GM13977 (cell line): ENCODE measurements around the gene MAP1LC3A.
"Not testable (repeated sequence)": the region's sequence is repeated elsewhere in the genome, so short reads cannot be mapped to it uniquely, and the experiment has no call there.

Experiments used
- DNase-seq: peaks from one replicate; pipeline ENCODE4 v3.0.0; 2012; ENCODE audit warnings: low spot score
- in situ Hi-C: fragments of 300-500 bp; cut with MboI; formaldehyde crosslinking; loops from one replicate; pipeline ENCODE4 v1.12.0; 2022; ENCODE audit warnings: low sequenced_read_pairs, low pct_unique_long_range_greater_than_20kb, mixed read lengths, inconsistent platforms; ENCODE audit not compliant: unreplicated experiment
- TF ChIP-seq, protein P1 (sequence below): IDR thresholded peaks from 2 replicates; pipeline ENCODE4 v1.5.1; 2012; ENCODE audit warnings: mild to moderate bottlenecking, control low read depth; ENCODE audit not compliant: insufficient read depth; ENCODE audit errors: extremely low read depth, missing control alignments

MAP1LC3A gene

GRCh38 chr20:34558320-34559218 is at the start of gene MAP1LC3A:
Gene MAP1LC3A (plus strand): TSS chr20:34558718. CDS start chr20:34558869, 151 bp downstream.
- in situ Hi-C loops: no loop called here
- DNase-seq: peak; percentile 96
- TF ChIP-seq, protein P1, sequence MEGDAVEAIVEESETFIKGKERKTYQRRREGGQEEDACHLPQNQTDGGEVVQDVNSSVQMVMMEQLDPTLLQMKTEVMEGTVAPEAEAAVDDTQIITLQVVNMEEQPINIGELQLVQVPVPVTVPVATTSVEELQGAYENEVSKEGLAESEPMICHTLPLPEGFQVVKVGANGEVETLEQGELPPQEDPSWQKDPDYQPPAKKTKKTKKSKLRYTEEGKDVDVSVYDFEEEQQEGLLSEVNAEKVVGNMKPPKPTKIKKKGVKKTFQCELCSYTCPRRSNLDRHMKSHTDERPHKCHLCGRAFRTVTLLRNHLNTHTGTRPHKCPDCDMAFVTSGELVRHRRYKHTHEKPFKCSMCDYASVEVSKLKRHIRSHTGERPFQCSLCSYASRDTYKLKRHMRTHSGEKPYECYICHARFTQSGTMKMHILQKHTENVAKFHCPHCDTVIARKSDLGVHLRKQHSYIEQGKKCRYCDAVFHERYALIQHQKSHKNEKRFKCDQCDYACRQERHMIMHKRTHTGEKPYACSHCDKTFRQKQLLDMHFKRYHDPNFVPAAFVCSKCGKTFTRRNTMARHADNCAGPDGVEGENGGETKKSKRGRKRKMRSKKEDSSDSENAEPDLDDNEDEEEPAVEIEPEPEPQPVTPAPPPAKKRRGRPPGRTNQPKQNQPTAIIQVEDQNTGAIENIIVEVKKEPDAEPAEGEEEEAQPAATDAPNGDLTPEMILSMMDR: no peak

GRCh38 chr20:34510575-34510974 is 47.9 kb upstream of the MAP1LC3A start:
- DNase-seq: no peak
- in situ Hi-C loops: loop anchor here (10.0 kb wide), 1 partner anchor 196 kb away; no protein-coding TSS in a partner anchor
- TF ChIP-seq, protein P1: no peak

DNA sequence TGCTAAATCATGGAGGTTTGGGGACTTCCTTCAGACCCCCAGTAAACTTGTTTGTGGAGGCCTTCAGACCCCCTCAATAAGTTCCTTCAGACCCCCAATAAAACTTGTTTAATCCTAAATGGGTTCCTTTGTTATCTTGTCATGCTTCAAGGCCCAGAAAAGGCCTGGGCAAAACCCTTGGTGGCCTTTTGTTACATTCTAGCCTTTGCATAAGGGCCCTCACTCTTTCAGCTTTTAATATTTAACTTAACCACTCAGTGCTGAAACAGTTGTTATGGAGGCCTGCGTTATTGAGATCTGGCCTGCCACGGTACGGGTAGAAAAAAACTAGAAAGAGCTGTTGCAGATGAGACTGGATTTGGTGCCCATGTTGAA is 46.6 kb upstream of the MAP1LC3A start:
- in situ Hi-C loops: loop anchor here (10.0 kb wide), 1 partner anchor 197 kb away; no protein-coding TSS in a partner anchor
- no peak for DNase-seq
- TF ChIP-seq, protein P1: no peak

- DNase-seq: no peak
- in situ Hi-C loops: loop anchor here (10.0 kb wide), 1 partner anchor 198 kb away; no protein-coding TSS in a partner anchor
- TF ChIP-seq, protein P1: no peak
Observed at GRCh38 chr20:34512266-34512954, 46.1 kb upstream of the MAP1LC3A start.

DNA sequence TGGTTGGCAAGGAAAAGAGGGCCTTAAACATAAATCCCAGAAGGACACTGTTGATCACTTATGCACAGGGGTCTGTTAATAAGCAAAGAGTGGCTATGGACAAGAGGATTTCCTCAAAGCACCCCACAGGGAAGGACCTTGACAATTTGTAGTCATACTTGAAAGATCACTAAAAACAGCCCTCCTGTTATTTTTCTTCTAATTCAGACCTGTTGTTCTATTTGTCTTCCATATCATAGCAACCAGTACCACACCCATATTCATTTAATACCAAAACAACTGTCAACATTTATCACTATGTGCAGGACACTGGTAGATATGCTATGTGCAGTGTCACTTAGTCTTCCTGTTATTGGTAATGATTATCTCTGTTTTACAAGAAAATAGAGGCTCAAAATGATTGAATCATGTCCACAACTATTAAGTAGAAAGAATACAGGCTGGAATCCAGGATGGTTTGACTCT is 45.5 kb upstream of the MAP1LC3A start:
- TF ChIP-seq, protein P1: no peak
- no peak for DNase-seq
- in situ Hi-C loops: loop anchor here (10.0 kb wide), 1 partner anchor 198 kb away; no protein-coding TSS in a partner anchor

DNA sequence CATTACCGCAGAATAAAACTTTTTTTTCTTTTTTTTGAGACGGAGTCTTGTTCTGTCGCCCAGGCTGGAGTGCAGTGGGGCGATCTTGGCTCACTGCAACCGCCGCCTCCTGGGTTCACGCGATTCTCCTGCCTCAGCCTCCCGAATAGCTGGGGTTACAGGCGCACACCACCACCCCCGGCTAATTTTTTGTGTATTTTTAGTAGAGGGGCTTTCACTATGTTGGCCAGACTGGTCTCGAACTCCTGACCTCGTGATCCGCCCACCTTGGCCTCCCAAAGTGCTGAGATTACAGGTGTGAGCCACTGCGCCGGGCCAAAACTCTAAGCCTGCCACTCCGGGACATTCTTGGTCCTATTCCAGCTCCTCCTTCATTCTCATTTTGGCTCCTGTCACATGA is 44.5 kb upstream of the MAP1LC3A start:
- not testable (repeated sequence) for DNase-seq
- in situ Hi-C loops: loop anchor here (10.0 kb wide), 1 partner anchor 199 kb away; no protein-coding TSS in a partner anchor
